T follicular helper cell (primary cell): ENCODE data around the gene TOM1L2.

Experiments
- DNase-seq: peaks from one replicate; pipeline ENCODE4 v3.0.0-alpha.2; 2020; ENCODE audit warnings: low read depth

TOM1L2 gene

GRCh38 chr17:17849147-17849820 lies 122.9 kb downstream of the TOM1L2 start:
- DNase-seq: peak; percentile 68

- DNase-seq: no peak
Observed at GRCh38 chr17:17848311-17849082, 123.7 kb downstream of the TOM1L2 start.

GRCh38 chr17:17847726-17848125 lies 124.5 kb downstream of the TOM1L2 start:
- DNase-seq: no peak

- DNase-seq: no peak
Observed at GRCh38 chr17:17847118-17847689, 125.0 kb downstream of the TOM1L2 start.

- no peak for DNase-seq
Observed at GRCh38 chr17:17846645-17847044, 125.6 kb downstream of the TOM1L2 start.

- DNase-seq: no peak
Observed at GRCh38 chr17:17846003-17846402, 126.2 kb downstream of the TOM1L2 start.

- DNase-seq: no peak
Observed at GRCh38 chr17:17845046-17845775, 127.0 kb downstream of the TOM1L2 start.

GRCh38 chr17:17844500-17844899 lies 127.7 kb downstream of the TOM1L2 start:
- no peak for DNase-seq

GRCh38 chr17:17844079-17844478 lies 128.1 kb downstream of the TOM1L2 start:
- DNase-seq: no peak

GRCh38 chr17:17843096-17843495 lies 129.1 kb downstream of the TOM1L2 start:
- no peak for DNase-seq

GRCh38 chr17:17842111-17842876 lies 129.9 kb downstream of the TOM1L2 start:
- DNase-seq: no peak

- no peak for DNase-seq
Observed at GRCh38 chr17:17841601-17842025, 130.6 kb downstream of the TOM1L2 start.

- no peak for DNase-seq
Observed at GRCh38 chr17:17840751-17841591, 131.2 kb downstream of the TOM1L2 start.

GRCh38 chr17:17839791-17840707 lies 132.2 kb downstream of the TOM1L2 start:
- peak; percentile 75 for DNase-seq

- no peak for DNase-seq
Observed at GRCh38 chr17:17837966-17838962, 133.9 kb downstream of the TOM1L2 start.

- DNase-seq: no peak
Observed at GRCh38 chr17:17837380-17837821, 134.8 kb downstream of the TOM1L2 start.

- DNase-seq: peak; percentile 53
Observed at GRCh38 chr17:17836818-17837379, 135.3 kb downstream of the TOM1L2 start, which contains the start of gene SREBF1. Gene SREBF1, minus strand, starts transcription at chr17:17836986. Its CDS starts 169 bp downstream, at chr17:17836817.
